Activated CD8-positive, alpha-beta T cell treated with anti-CD3 and anti-CD28 coated beads for 36 hours (primary cell): ENCODE measurements around the gene PRKCE. TPM values are rescaled to one million over a fixed set of nuclear protein-coding genes. Genes with fewer than 3 reads are reported as not detected.

Experiments used
- ATAC-seq: fragments of 200-7000 bp; cut with Tn5 transposase; one replicate; pipeline ENCODE4 v1.10.0; 2021; ENCODE audit warnings: mild to moderate bottlenecking, moderate library complexity
- CTCF ChIA-PET: fragments of 350-600 bp; sonication (Branson Sonifier 250); formaldehyde crosslinking; loops from one replicate; lab custom pipeline; 2021; ENCODE audit warnings: antibody characterized with exemption; lab: Charles Lee
- POLR2A ChIA-PET: fragments of 350-600 bp; sonication (Branson Sonifier 250); formaldehyde crosslinking; loops from one replicate; lab custom pipeline; 2021; ENCODE audit warnings: antibody characterized with exemption; lab: Charles Lee
- DNase-seq: peaks from one replicate; pipeline ENCODE4 v3.0.0-alpha.2; 2020
- H3K27ac Mint-ChIP-seq: one replicate; pipeline ENCODE4 v1.8.0; 2021; ENCODE audit warnings: mild to moderate bottlenecking, mixed read lengths
- H3K27me3 Mint-ChIP-seq: one replicate; pipeline ENCODE4 v1.8.0; 2021; ENCODE audit warnings: mixed read lengths
- H3K36me3 Mint-ChIP-seq: one replicate; pipeline ENCODE4 v1.8.0; 2021; ENCODE audit warnings: low read depth, mixed read lengths
- H3K4me1 Mint-ChIP-seq: one replicate; pipeline ENCODE4 v1.8.0; 2021; ENCODE audit warnings: low read depth, mixed read lengths
- H3K4me3 Mint-ChIP-seq: one replicate; pipeline ENCODE4 v1.8.0; 2021; ENCODE audit warnings: mild to moderate bottlenecking, moderate library complexity, mixed read lengths
- H3K9me3 Mint-ChIP-seq: one replicate; pipeline ENCODE4 v1.8.0; 2021; ENCODE audit warnings: mixed read lengths
- CTCF ChIP-seq: fragments of 200-600 bp; IDR thresholded peaks from one replicate; pipeline ENCODE4 v1.8.0; 2022; ENCODE audit warnings: antibody characterized with exemption, mild to moderate bottlenecking
- intact Hi-C: fragments of 100-400 bp; cut with micrococcal nuclease; formaldehyde crosslinking; loops from one replicate; pipeline ENCODE4 v1.10.0; 2022
- total RNA-seq, 2 experiments: library from RNA; stranded (reverse); gene quantifications; one replicate each; pipeline ENCODE4 v1.2.3, GENCODE V29; 2021

Gene PRKCE
- total RNA-seq, 2 experiments from 2014 or later = 11.5 to 11.9 TPM

DNA sequence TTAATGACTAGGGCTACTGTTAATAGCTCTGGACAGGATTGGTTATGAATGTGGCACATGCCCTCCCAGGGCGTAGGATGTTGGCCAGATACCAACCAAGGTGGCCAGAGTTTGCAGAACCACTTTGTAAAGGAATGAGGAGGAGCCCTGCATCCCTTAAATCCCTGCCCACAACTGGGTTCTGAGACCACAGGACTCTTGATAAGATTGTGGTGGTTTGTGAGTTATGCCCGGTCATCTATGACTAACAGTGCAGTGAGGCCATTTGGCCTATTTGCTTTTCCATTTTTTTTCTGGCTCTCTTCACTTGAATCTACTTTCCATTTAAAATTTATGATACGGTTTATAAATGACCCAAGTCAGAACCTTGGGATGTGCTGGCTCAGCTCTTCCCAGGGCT, 294.5 kb downstream of the PRKCE start:
- ChIA-PET POLR2A (no interaction called here), CTCF (interaction anchor here (1.1 kb wide), 1 partner anchor 10 kb away, joined by 3 read pairs; no protein-coding TSS in a partner anchor)
- no peak overlapping the region for H3K4me3 Mint-ChIP-seq
- no peak overlapping the region for H3K27ac Mint-ChIP-seq
- H3K9me3 Mint-ChIP-seq = no peaks in the 10 kb centered on the region
- H3K36me3 Mint-ChIP-seq = no peaks in the 10 kb centered on the region
- ATAC-seq (no peak), DNase-seq (no peak)
- H3K27me3 Mint-ChIP-seq = no peaks in the 10 kb centered on the region
- peaks cover 2% of the 10 kb centered on the region for H3K4me1 Mint-ChIP-seq
- intact Hi-C loops = no loop called here
- TF ChIP-seq CTCF = no peak

- H3K4me3 Mint-ChIP-seq = no peak overlapping the region
- H3K9me3 Mint-ChIP-seq = no peaks in the 10 kb centered on the region
- POLR2A ChIA-PET = no interaction called here
- intact Hi-C loops = no loop called here
- peaks cover 7% of the 10 kb centered on the region for H3K4me1 Mint-ChIP-seq
- ATAC-seq (no peak), DNase-seq (no peak)
- no peak for TF ChIP-seq CTCF
- CTCF ChIA-PET = no interaction called here
- H3K36me3 Mint-ChIP-seq = no peaks in the 10 kb centered on the region
- no peak overlapping the region for H3K27ac Mint-ChIP-seq
- no peaks in the 10 kb centered on the region for H3K27me3 Mint-ChIP-seq
Measured at GRCh38 chr2:45950606-45951005, 299.1 kb downstream of the PRKCE start.

GRCh38 chr2:45951025-45951727, 299.7 kb downstream of the PRKCE start:
- intact Hi-C loops = no loop called here

GRCh38 chr2:45952591-45952990, 301.1 kb downstream of the PRKCE start:
- Mint-ChIP-seq H3K9me3 (no peaks in the 10 kb centered on the region), H3K27ac (no peak overlapping the region), H3K27me3 (no peaks in the 10 kb centered on the region), H3K4me3 (no peak overlapping the region), H3K36me3 (no peaks in the 10 kb centered on the region), H3K4me1 (peaks cover 7% of the 10 kb centered on the region)
- POLR2A ChIA-PET = no interaction called here
- CTCF ChIA-PET = no interaction called here
- DNase-seq = no peak
- intact Hi-C loops = no loop called here
- no peak for ATAC-seq
- TF ChIP-seq CTCF = no peak

More at GRCh38 chr2:45951025-45951727, 299.7 kb downstream of the PRKCE start:
- Mint-ChIP-seq H3K36me3 (no peaks in the 10 kb centered on the region), H3K9me3 (no peaks in the 10 kb centered on the region), H3K27ac (no peak overlapping the region), H3K4me3 (no peak overlapping the region), H3K4me1 (peaks cover 7% of the 10 kb centered on the region), H3K27me3 (no peaks in the 10 kb centered on the region)
- ATAC-seq (peak; percentile 42), DNase-seq (peak; percentile 10)
- CTCF ChIA-PET = no interaction called here
- TF ChIP-seq CTCF = no peak
- POLR2A ChIA-PET = no interaction called here

GRCh38 chr2:45953376-45954027, 302.0 kb downstream of the PRKCE start:
- intact Hi-C loops = no loop called here
- no peak for ATAC-seq
- TF ChIP-seq CTCF = no peak
- ChIA-PET POLR2A (no interaction called here), CTCF (no interaction called here)
- no peaks in the 10 kb centered on the region for H3K36me3 Mint-ChIP-seq
- no peaks in the 10 kb centered on the region for H3K27me3 Mint-ChIP-seq
- no peak overlapping the region for H3K4me3 Mint-ChIP-seq
- H3K4me1 Mint-ChIP-seq = peaks cover 7% of the 10 kb centered on the region
- no peak overlapping the region for H3K27ac Mint-ChIP-seq
- H3K9me3 Mint-ChIP-seq = no peaks in the 10 kb centered on the region
- DNase-seq = no peak
